ENCODE measurements around the gene ATF7IP2.

GRCh38 chr16:10465821-10466220, 80.0 kb downstream of the ATF7IP2 start:
- TF ChIP-seq CTCF (IDR thresholded peaks at IDR 0.05), result no peak
- TF ChIP-seq POLR2A (IDR thresholded peaks at IDR 0.05), result no peak
